NCI-H2196 treated with DMSO at 0.1 percent for 48 hours (cell line): Measurements from ENCODE around the gene FADD.
A peak's percentile ranks its signal among the peaks of the same experiment; 100 is the strongest.

Source experiments
- DNase-seq: peaks from one replicate; lab custom pipeline; 2025; ENCODE audit not compliant: unreplicated experiment; lab: John Stamatoyannopoulos, UW

FADD gene

GRCh38 chr11:70202920-70203750 lies at the start of gene FADD:
Gene FADD, plus strand, starts transcription at chr11:70203296. Its CDS starts 164 bp downstream, at chr11:70203460.
- peak; percentile 90 for DNase-seq

- no peak for DNase-seq
Measured at GRCh38 chr11:70155386-70155785, 47.7 kb upstream of the FADD start.

GRCh38 chr11:70156291-70157037 lies 46.6 kb upstream of the FADD start:
- no peak for DNase-seq

GRCh38 chr11:70158201-70158600 lies 44.9 kb upstream of the FADD start:
- no peak for DNase-seq

- DNase-seq = no peak
Measured at GRCh38 chr11:70158757-70159389, 44.2 kb upstream of the FADD start.

GRCh38 chr11:70159627-70160570 lies 43.2 kb upstream of the FADD start:
- no peak for DNase-seq

- no peak for DNase-seq
Measured at GRCh38 chr11:70161043-70161625, 42.0 kb upstream of the FADD start.

- DNase-seq = no peak
Measured at GRCh38 chr11:70164705-70165104, 38.4 kb upstream of the FADD start.

- DNase-seq = no peak
Measured at GRCh38 chr11:70167120-70167519, 36.0 kb upstream of the FADD start.

- DNase-seq = no peak
Measured at GRCh38 chr11:70167723-70168404, 35.2 kb upstream of the FADD start.

- DNase-seq = no peak
Measured at GRCh38 chr11:70168405-70168754, 34.7 kb upstream of the FADD start.

- DNase-seq = no peak
Measured at GRCh38 chr11:70169127-70169526, 34.0 kb upstream of the FADD start.

GRCh38 chr11:70169632-70170031 lies 33.5 kb upstream of the FADD start:
- no peak for DNase-seq

- DNase-seq = no peak
Measured at GRCh38 chr11:70170596-70171210, 32.4 kb upstream of the FADD start.

- DNase-seq = no peak
Measured at GRCh38 chr11:70173018-70173417, 30.1 kb upstream of the FADD start.

GRCh38 chr11:70174547-70175235 lies 28.4 kb upstream of the FADD start:
- no peak for DNase-seq

GRCh38 chr11:70175236-70175698 lies 27.8 kb upstream of the FADD start:
- DNase-seq = no peak

- no peak for DNase-seq
Measured at GRCh38 chr11:70176940-70177689, 26.0 kb upstream of the FADD start.
